Endothelial cell of umbilical vein (primary cell): ENCODE data around the gene STAT1. TPM values are rescaled to one million over a fixed set of nuclear protein-coding genes. Genes with fewer than 3 reads are reported as not detected.

Experiments
- BruUV-seq: library from RNA; stranded (reverse); fragments of 400-500 nt; replicated peaks from 2 replicates; lab custom pipeline; 2021; lab: Mats Ljungman, UMichigan
- CTCF ChIA-PET: fragments of 300-600, 350-600 bp; sonication (Branson Sonifier 250); formaldehyde crosslinking; loops from one replicate; lab custom pipeline; 2021; ENCODE audit warnings: antibody characterized with exemption, inconsistent platforms; lab: Charles Lee
- POLR2A ChIA-PET: fragments of 300-600, 350-600 bp; sonication (Branson Sonifier 250); formaldehyde crosslinking; loops from one replicate; lab custom pipeline; 2021; ENCODE audit warnings: antibody characterized with exemption, inconsistent platforms; lab: Charles Lee
- DNase-seq: peaks from one replicate; pipeline ENCODE4 v3.0.0-alpha.2; 2011; ENCODE audit warnings: low read depth, low spot score
- FAIRE-seq: peaks from 2 replicates; lab custom pipeline; 2011; peaks lifted over from hg19 to GRCh38; lab: Jason Lieb, UNC
- H2AFZ ChIP-seq: 2 replicates; pipeline ENCODE4 v1.6.0; 2012; ENCODE audit warnings: low read depth, low read length, control low read depth, inconsistent platforms
- H3K27ac ChIP-seq: 2 replicates; pipeline ENCODE4 v1.5.1; 2011; ENCODE audit warnings: low read depth, mild to moderate bottlenecking, control low read depth, low read length, moderate library complexity; ENCODE audit not compliant: insufficient read depth
- H3K27me3 ChIP-seq, 2 experiments: 2 replicates each; pipeline versions ENCODE4 v1.6.0 to v1.6.1; 2011; ENCODE audit warnings: low read length in 2 of 2, mixed read lengths in 1 of 2; ENCODE audit not compliant: control insufficient read depth in 2 of 2, insufficient read depth in 2 of 2
- H3K36me3 ChIP-seq, 2 experiments: 2 replicates in 1 of 2; 3 replicates in 1 of 2; pipeline ENCODE4 v1.5.1; 2011; ENCODE audit warnings: low read length in 2 of 2, mild to moderate bottlenecking in 1 of 2, moderate library complexity in 1 of 2; ENCODE audit not compliant: control insufficient read depth in 2 of 2, insufficient read depth in 2 of 2; ENCODE audit errors: extremely low read depth in 1 of 2
- H3K4me1 ChIP-seq: 3 replicates; pipeline ENCODE4 v1.5.1; 2011; ENCODE audit warnings: mild to moderate bottlenecking, low read length; ENCODE audit not compliant: control insufficient read depth, insufficient read depth; ENCODE audit errors: extremely low read depth
- H3K4me2 ChIP-seq: 2 replicates; pipeline ENCODE4 v1.6.1; 2011; ENCODE audit warnings: low read length, control low read depth, mixed read lengths; ENCODE audit not compliant: insufficient read depth
- H3K4me3 ChIP-seq, 3 experiments: fragments of 200-600 bp in 1 of 3; sonication (generic), shearing (Covaris generic) in 1 of 3; replicated peaks in 1 of 3; 2 replicates each; pipeline ENCODE4 v1.5.1; 2011 to 2016; ENCODE audit warnings: control low read depth in 3 of 3, low read length in 3 of 3, mild to moderate bottlenecking in 2 of 3, inconsistent platforms in 1 of 3, low read depth in 1 of 3, moderate library complexity in 1 of 3; ENCODE audit not compliant: insufficient read depth in 1 of 3
- H3K79me2 ChIP-seq: 2 replicates; pipeline ENCODE4 v1.6.0; 2012; ENCODE audit warnings: low read length, inconsistent platforms; ENCODE audit not compliant: control insufficient read depth, insufficient read depth
- H3K9ac ChIP-seq: replicated peaks from 2 replicates; pipeline ENCODE3; 2011; ENCODE audit warnings: low read length, control low read depth; ENCODE audit not compliant: insufficient read depth; ENCODE audit errors: extremely low read depth
- H3K9me1 ChIP-seq: replicated peaks from 3 replicates; pipeline ENCODE4 v1.6.0; 2011; ENCODE audit warnings: mild to moderate bottlenecking, low read length; ENCODE audit not compliant: control insufficient read depth, insufficient read depth; ENCODE audit errors: extremely low read depth
- H3K9me3 ChIP-seq: replicated peaks from 2 replicates; pipeline ENCODE4 v1.5.1; 2012; ENCODE audit warnings: low read length, inconsistent platforms; ENCODE audit not compliant: control insufficient read depth, insufficient read depth
- H4K20me1 ChIP-seq: replicated peaks from 2 replicates; pipeline ENCODE3; 2011; ENCODE audit warnings: mild to moderate bottlenecking, low read length; ENCODE audit not compliant: control insufficient read depth, insufficient read depth; ENCODE audit errors: extremely low read depth
- EZH2 ChIP-seq: IDR thresholded peaks from 2 replicates; pipeline ENCODE4 v1.6.1; 2012; ENCODE audit warnings: borderline replicate concordance, low read depth, mild to moderate bottlenecking, moderate library complexity, low read length, inconsistent platforms; ENCODE audit not compliant: severe bottlenecking
- FOS ChIP-seq: IDR thresholded peaks from 2 replicates; pipeline ENCODE4 v1.6.1; 2011; ENCODE audit warnings: mild to moderate bottlenecking, low read length, moderate library complexity, borderline replicate concordance; ENCODE audit not compliant: insufficient read depth
- GATA2 ChIP-seq: IDR thresholded peaks from 2 replicates; pipeline ENCODE4 v1.7.0; 2011; ENCODE audit warnings: low read depth, mild to moderate bottlenecking, moderate library complexity, mixed read lengths, low read length; ENCODE audit not compliant: insufficient read length, insufficient read depth
- JUN ChIP-seq: IDR thresholded peaks from 2 replicates; pipeline ENCODE4 v1.6.1; 2011; ENCODE audit warnings: borderline replicate concordance, low read depth; ENCODE audit not compliant: insufficient read length, insufficient read depth
- MAX ChIP-seq: IDR thresholded peaks from 2 replicates; pipeline ENCODE4 v1.6.1; 2011; ENCODE audit not compliant: insufficient read depth, insufficient read length
- MYC ChIP-seq: IDR thresholded peaks from one replicate; pipeline ENCODE4 v1.6.1; 2011; ENCODE audit warnings: mild to moderate bottlenecking, low read depth, low read length
- POLR2A ChIP-seq: IDR thresholded peaks from 2 replicates; pipeline ENCODE4 v1.6.1; 2012; ENCODE audit warnings: low read depth, mild to moderate bottlenecking, control low read depth, low read length
- POLR2AphosphoS5 ChIP-seq: IDR thresholded peaks from 2 replicates; pipeline ENCODE4 v1.6.1; 2012; ENCODE audit warnings: low read depth, mild to moderate bottlenecking, control low read depth, low read length, moderate library complexity; ENCODE audit not compliant: insufficient read depth
- dilution Hi-C: fragments of 300-500 bp; cut with MboI; formaldehyde crosslinking; loops from one replicate; pipeline ENCODE4 v1.15.0; 2019; ENCODE audit warnings: low sequenced_read_pairs; ENCODE audit not compliant: extremely low pct_ligation_motif_present
- intact Hi-C: fragments of 100-400 bp; cut with micrococcal nuclease; formaldehyde crosslinking; loops from one replicate; pipeline ENCODE4 v1.10.0; 2022
- polyA plus RNA-seq, 4 experiments: library from polyadenylated mRNA; depleted of rRNA in 3 of 4; stranded (reverse) in 3 of 4; unstranded in 1 of 4; fragments of >200 nt; gene quantifications; 2 replicates each; pipeline versions ENCODE4 v1.2.1 to v1.2.3, GENCODE V29; 2011 to 2012; ENCODE audit warnings: missing spikeins in 1 of 4
- total RNA-seq: library from RNA; stranded (reverse); gene quantifications from 2 replicates; pipeline ENCODE4 v1.2.3, GENCODE V29; 2021
- TF ChIP-seq, protein P1 (sequence below), 2 donors: IDR thresholded peaks; 1 replicate in 1 of 2; 2 replicates in 1 of 2; pipeline ENCODE4 v1.5.1; 2011; ENCODE audit warnings: low read length in 2 of 2, mild to moderate bottlenecking in 2 of 2, moderate library complexity in 2 of 2, control low read depth in 1 of 2, inconsistent platforms in 1 of 2, low read depth in 1 of 2; ENCODE audit not compliant: insufficient read depth in 1 of 2; ENCODE audit errors: extremely low read depth in 1 of 2

Gene STAT1
- total and polyA plus RNA-seq, 2 donors (not counting 3 experiments of a cell fraction or from before 2014, with no cell fraction given): 64.2 to 67.6 TPM

GRCh38 chr2:191051177-191051576 lies 37.2 kb upstream of the STAT1 start:
- FAIRE-seq: no peak
- Histone ChIP-seq H3K9me3 (no peaks in the 10 kb centered on the region), H3K4me2 (no peak overlapping the region), H3K27ac (no peak overlapping the region), H3K79me2 (no peaks in the 10 kb centered on the region), H3K4me3 (no peak overlapping the region), H4K20me1 (no peaks in the 10 kb centered on the region), H3K9me1 (no peaks in the 10 kb centered on the region), H2AFZ (no peak overlapping the region), H3K27me3 (peaks cover 4 to 8% of the 10 kb centered on the region in 2 experiments), H3K4me1 (peaks cover 5% of the 10 kb centered on the region), H3K9ac (no peak overlapping the region), H3K36me3 (no peaks in the 10 kb centered on the region)
- TF ChIP-seq FOS: no peak
- no peak for TF ChIP-seq MYC
- no peak for TF ChIP-seq JUN
- no peak for TF ChIP-seq MAX
- TF ChIP-seq POLR2A: no peak
- no peak for TF ChIP-seq EZH2
- TF ChIP-seq, protein P1, sequence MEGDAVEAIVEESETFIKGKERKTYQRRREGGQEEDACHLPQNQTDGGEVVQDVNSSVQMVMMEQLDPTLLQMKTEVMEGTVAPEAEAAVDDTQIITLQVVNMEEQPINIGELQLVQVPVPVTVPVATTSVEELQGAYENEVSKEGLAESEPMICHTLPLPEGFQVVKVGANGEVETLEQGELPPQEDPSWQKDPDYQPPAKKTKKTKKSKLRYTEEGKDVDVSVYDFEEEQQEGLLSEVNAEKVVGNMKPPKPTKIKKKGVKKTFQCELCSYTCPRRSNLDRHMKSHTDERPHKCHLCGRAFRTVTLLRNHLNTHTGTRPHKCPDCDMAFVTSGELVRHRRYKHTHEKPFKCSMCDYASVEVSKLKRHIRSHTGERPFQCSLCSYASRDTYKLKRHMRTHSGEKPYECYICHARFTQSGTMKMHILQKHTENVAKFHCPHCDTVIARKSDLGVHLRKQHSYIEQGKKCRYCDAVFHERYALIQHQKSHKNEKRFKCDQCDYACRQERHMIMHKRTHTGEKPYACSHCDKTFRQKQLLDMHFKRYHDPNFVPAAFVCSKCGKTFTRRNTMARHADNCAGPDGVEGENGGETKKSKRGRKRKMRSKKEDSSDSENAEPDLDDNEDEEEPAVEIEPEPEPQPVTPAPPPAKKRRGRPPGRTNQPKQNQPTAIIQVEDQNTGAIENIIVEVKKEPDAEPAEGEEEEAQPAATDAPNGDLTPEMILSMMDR (IDR thresholded peaks at IDR 0.05; ENCODE audit: extremely low read depth in 1 of 2, insufficient read depth in 1 of 2, low read depth in 1 of 2, low read length in 2 of 2): no peak
- no peak for TF ChIP-seq POLR2AphosphoS5
- no peak for TF ChIP-seq GATA2
- no TSS peak for BruUV-seq
- intact Hi-C loops: loop anchor here (5.0 kb wide), 1 partner anchor 166 kb away; no protein-coding TSS in a partner anchor
- ChIA-PET POLR2A (no interaction called here), CTCF (interaction anchor here (1.1 to 9.3 kb wide), 19 partner anchors 11 to 1111 kb away, joined by 3 to 358 read pairs (median 9); partner anchors contain the start of gene STAT4)
- dilution Hi-C loops: no loop called here
- DNase-seq: no peak
